HEK293T (cell line): ENCODE measurements around the gene LPCAT1.

ENCODE experiments used
- ARNT ChIP-seq: fragments of 450-650 bp; IDR thresholded peaks from 2 replicates; pipeline ENCODE4 v1.6.1; 2017; ENCODE audit warnings: mild to moderate bottlenecking
- ELF4 ChIP-seq: fragments of 450-650 bp; IDR thresholded peaks from 2 replicates; pipeline ENCODE4 v1.6.1; 2017; ENCODE audit warnings: antibody characterized with exemption
- FOXA1 ChIP-seq: fragments of 450-650 bp; IDR thresholded peaks from 2 replicates; pipeline ENCODE4 v1.6.1; 2016; ENCODE audit warnings: mild to moderate bottlenecking
- FOXK2 ChIP-seq: fragments of 450-650 bp; IDR thresholded peaks from 2 replicates; pipeline ENCODE4 v1.6.1; 2016; ENCODE audit warnings: mild to moderate bottlenecking
- FOXM1 ChIP-seq: fragments of 450-650 bp; IDR thresholded peaks from 2 replicates; pipeline ENCODE4 v1.6.1; 2017; ENCODE audit warnings: mild to moderate bottlenecking, borderline replicate concordance
- HDGF ChIP-seq: fragments of 450-650 bp; IDR thresholded peaks from 2 replicates; pipeline ENCODE4 v1.6.1; 2017; ENCODE audit warnings: antibody characterized with exemption, borderline replicate concordance
- L3MBTL2 ChIP-seq: fragments of 450-650 bp; conservative IDR thresholded peaks from 2 replicates; pipeline ENCODE4 v1.6.1; 2016; ENCODE audit warnings: mild to moderate bottlenecking
- LEF1 ChIP-seq: fragments of 450-650 bp; IDR thresholded peaks from 2 replicates; pipeline ENCODE4 v1.6.1; 2017; ENCODE audit warnings: mild to moderate bottlenecking, borderline replicate concordance
- NFRKB ChIP-seq: fragments of 450-650 bp; IDR thresholded peaks from 2 replicates; pipeline ENCODE4 v1.6.1; 2016; ENCODE audit warnings: mild to moderate bottlenecking, moderate library complexity
- SP1 ChIP-seq: fragments of 450-650 bp; IDR thresholded peaks from 2 replicates; pipeline ENCODE4 v1.6.1; 2017
- TARDBP ChIP-seq: fragments of 450-650 bp; IDR thresholded peaks from 2 replicates; pipeline ENCODE4 v1.6.1; 2016
- ZNF384 ChIP-seq: fragments of 450-650 bp; IDR thresholded peaks from 2 replicates; pipeline ENCODE4 v1.6.1; 2016
- TF ChIP-seq, protein P1 (sequence below): fragments of 450-650 bp; IDR thresholded peaks from 2 replicates; pipeline ENCODE4 v1.6.1; 2016

- TF ChIP-seq SP1 = no peak
- no peak for TF ChIP-seq LEF1
- TF ChIP-seq ZNF384 = no peak
- TF ChIP-seq L3MBTL2 = no peak
- TF ChIP-seq FOXM1 = no peak
- no peak for TF ChIP-seq ARNT
- no peak for TF ChIP-seq NFRKB
- TF ChIP-seq HDGF = no peak
- TF ChIP-seq, protein P1, sequence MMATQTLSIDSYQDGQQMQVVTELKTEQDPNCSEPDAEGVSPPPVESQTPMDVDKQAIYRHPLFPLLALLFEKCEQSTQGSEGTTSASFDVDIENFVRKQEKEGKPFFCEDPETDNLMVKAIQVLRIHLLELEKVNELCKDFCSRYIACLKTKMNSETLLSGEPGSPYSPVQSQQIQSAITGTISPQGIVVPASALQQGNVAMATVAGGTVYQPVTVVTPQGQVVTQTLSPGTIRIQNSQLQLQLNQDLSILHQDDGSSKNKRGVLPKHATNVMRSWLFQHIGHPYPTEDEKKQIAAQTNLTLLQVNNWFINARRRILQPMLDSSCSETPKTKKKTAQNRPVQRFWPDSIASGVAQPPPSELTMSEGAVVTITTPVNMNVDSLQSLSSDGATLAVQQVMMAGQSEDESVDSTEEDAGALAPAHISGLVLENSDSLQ = no peak
- no peak for TF ChIP-seq FOXA1
- no peak for TF ChIP-seq TARDBP
- TF ChIP-seq ELF4 = no peak
- no peak for TF ChIP-seq FOXK2
Measured at GRCh38 chr5:1486271-1486670, 37.5 kb downstream of the LPCAT1 start.
